ENCODE results near the gene PURB. TPM values are rescaled to one million over a fixed set of nuclear protein-coding genes. Genes with fewer than 3 reads are reported as not detected.

The PURB gene
- total RNA-seq, 1 experiment from 2014 or later = 21.3 TPM

- POLR2A ChIA-PET = interaction anchor here (1.0 to 6.9 kb wide), 20 partner anchors 8 to 392 kb away, joined by 3 to 153 read pairs (median 6); partner anchors contain the start of genes CCM2, DDX56, H2AZ2 and NUDCD3
- TF ChIP-seq, protein P1, sequence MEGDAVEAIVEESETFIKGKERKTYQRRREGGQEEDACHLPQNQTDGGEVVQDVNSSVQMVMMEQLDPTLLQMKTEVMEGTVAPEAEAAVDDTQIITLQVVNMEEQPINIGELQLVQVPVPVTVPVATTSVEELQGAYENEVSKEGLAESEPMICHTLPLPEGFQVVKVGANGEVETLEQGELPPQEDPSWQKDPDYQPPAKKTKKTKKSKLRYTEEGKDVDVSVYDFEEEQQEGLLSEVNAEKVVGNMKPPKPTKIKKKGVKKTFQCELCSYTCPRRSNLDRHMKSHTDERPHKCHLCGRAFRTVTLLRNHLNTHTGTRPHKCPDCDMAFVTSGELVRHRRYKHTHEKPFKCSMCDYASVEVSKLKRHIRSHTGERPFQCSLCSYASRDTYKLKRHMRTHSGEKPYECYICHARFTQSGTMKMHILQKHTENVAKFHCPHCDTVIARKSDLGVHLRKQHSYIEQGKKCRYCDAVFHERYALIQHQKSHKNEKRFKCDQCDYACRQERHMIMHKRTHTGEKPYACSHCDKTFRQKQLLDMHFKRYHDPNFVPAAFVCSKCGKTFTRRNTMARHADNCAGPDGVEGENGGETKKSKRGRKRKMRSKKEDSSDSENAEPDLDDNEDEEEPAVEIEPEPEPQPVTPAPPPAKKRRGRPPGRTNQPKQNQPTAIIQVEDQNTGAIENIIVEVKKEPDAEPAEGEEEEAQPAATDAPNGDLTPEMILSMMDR (IDR thresholded peaks at IDR 0.05; ENCODE audit: unreplicated experiment) = no peak
- Mint-ChIP-seq H3K36me3 (ENCODE audit: insufficient read depth, unreplicated experiment) (peaks cover 41% of the 10 kb centered on the region), H3K27me3 (ENCODE audit: insufficient read depth, unreplicated experiment) (no peaks in the 10 kb centered on the region), H3K4me1 (ENCODE audit: insufficient read depth, unreplicated experiment) (peaks cover 34% of the 10 kb centered on the region), H3K9me3 (ENCODE audit: unreplicated experiment) (no peaks in the 10 kb centered on the region), H3K4me3 (ENCODE audit: unreplicated experiment) (peak overlapping the region; percentile 93), H3K27ac (ENCODE audit: low read depth, unreplicated experiment) (peak overlapping the region; percentile 27)
- BruUV-seq (replicated peaks) = no TSS peak
- peak; percentile 44 for DNase-seq (ENCODE audit: unreplicated experiment)
- intact Hi-C loops (cut with micrococcal nuclease) = loop anchor here (10.0 kb wide), 2 partner anchors 103 to 253 kb away; no protein-coding TSS in a partner anchor
- CTCF ChIA-PET = interaction anchor here (0.6 to 3.8 kb wide), 9 partner anchors 12 to 256 kb away, joined by 3 to 23 read pairs (median 4); no protein-coding TSS in a partner anchor
Observed at GRCh38 chr7:44881610-44882009, 3.7 kb downstream of the PURB start.

GRCh38 chr7:44881066-44881600, 4.2 kb downstream of the PURB start:
- ChIA-PET CTCF (interaction anchor here (0.6 to 3.8 kb wide), 9 partner anchors 11 to 257 kb away, joined by 3 to 23 read pairs (median 4); no protein-coding TSS in a partner anchor), POLR2A (interaction anchor here (1.1 to 6.9 kb wide), 16 partner anchors 8 to 299 kb away, joined by 3 to 153 read pairs (median 10); partner anchors contain the start of genes CCM2, H2AZ2, OGDH and TBRG4)
- TF ChIP-seq, protein P1 (IDR thresholded peaks at IDR 0.05; ENCODE audit: unreplicated experiment) = no peak
- peaks cover 34% of the 10 kb centered on the region for H3K4me1 Mint-ChIP-seq (ENCODE audit: insufficient read depth, unreplicated experiment)
- no peaks in the 10 kb centered on the region for H3K9me3 Mint-ChIP-seq (ENCODE audit: unreplicated experiment)
- no TSS peak for BruUV-seq (replicated peaks)
- intact Hi-C loops (cut with micrococcal nuclease) = loop anchor here (10.0 kb wide), 2 partner anchors 104 to 254 kb away; no protein-coding TSS in a partner anchor
- peak overlapping the region; percentile 27 for H3K27ac Mint-ChIP-seq (ENCODE audit: low read depth, unreplicated experiment)
- H3K4me3 Mint-ChIP-seq (ENCODE audit: unreplicated experiment) = peak overlapping the region; percentile 93
- H3K27me3 Mint-ChIP-seq (ENCODE audit: insufficient read depth, unreplicated experiment) = no peaks in the 10 kb centered on the region
- DNase-seq (ENCODE audit: unreplicated experiment) = no peak
- peaks cover 45% of the 10 kb centered on the region for H3K36me3 Mint-ChIP-seq (ENCODE audit: insufficient read depth, unreplicated experiment)

- CTCF ChIA-PET = interaction anchor here (0.5 to 3.8 kb wide), 6 partner anchors 13 to 256 kb away, joined by 4 to 23 read pairs (median 4); no protein-coding TSS in a partner anchor
- no peak for DNase-seq (ENCODE audit: unreplicated experiment)
- Mint-ChIP-seq H3K4me1 (ENCODE audit: insufficient read depth, unreplicated experiment) (peaks cover 29% of the 10 kb centered on the region), H3K4me3 (ENCODE audit: unreplicated experiment) (peak overlapping the region; percentile 93), H3K36me3 (ENCODE audit: insufficient read depth, unreplicated experiment) (peaks cover 45% of the 10 kb centered on the region), H3K27me3 (ENCODE audit: insufficient read depth, unreplicated experiment) (no peaks in the 10 kb centered on the region), H3K9me3 (ENCODE audit: unreplicated experiment) (no peaks in the 10 kb centered on the region), H3K27ac (ENCODE audit: low read depth, unreplicated experiment) (peak overlapping the region; percentile 27)
- intact Hi-C loops (cut with micrococcal nuclease) = loop anchor here (10.0 kb wide), 2 partner anchors 104 to 254 kb away; no protein-coding TSS in a partner anchor
- POLR2A ChIA-PET = interaction anchor here (0.6 to 6.9 kb wide), 10 partner anchors 13 to 298 kb away, joined by 3 to 153 read pairs (median 22); partner anchors contain the start of genes CCM2, H2AZ2, OGDH and TBRG4
- TF ChIP-seq, protein P1 (IDR thresholded peaks at IDR 0.05; ENCODE audit: unreplicated experiment) = no peak
- no TSS peak for BruUV-seq (replicated peaks)
Observed at GRCh38 chr7:44880317-44881018, 4.9 kb downstream of the PURB start.

DNA sequence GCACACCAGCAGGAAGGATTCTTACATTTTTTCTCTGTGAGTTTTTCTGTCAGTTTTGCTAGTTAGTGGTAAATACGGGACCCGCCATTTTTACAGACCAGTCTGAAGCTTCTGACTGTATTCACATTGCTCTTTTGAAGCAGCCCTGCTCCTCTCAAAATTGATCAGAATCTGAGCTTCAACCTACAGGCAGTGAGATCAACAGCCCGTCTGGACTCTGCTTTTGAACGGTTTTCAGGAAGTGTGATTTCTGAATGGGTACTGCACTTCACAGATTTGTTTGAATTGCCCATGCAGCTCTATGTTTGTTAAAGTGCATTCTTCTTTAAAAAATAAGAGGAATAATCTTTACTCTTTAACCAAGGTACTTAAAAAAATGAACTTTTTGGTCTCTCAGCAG, 8.9 kb downstream of the PURB start:
- intact Hi-C loops (cut with micrococcal nuclease) = no loop called here
- Mint-ChIP-seq H3K4me3 (ENCODE audit: unreplicated experiment) (no peak overlapping the region), H3K27me3 (ENCODE audit: insufficient read depth, unreplicated experiment) (no peaks in the 10 kb centered on the region), H3K4me1 (ENCODE audit: insufficient read depth, unreplicated experiment) (peaks cover 17% of the 10 kb centered on the region), H3K27ac (ENCODE audit: low read depth, unreplicated experiment) (no peak overlapping the region), H3K36me3 (ENCODE audit: insufficient read depth, unreplicated experiment) (peaks cover 33% of the 10 kb centered on the region), H3K9me3 (ENCODE audit: unreplicated experiment) (no peaks in the 10 kb centered on the region)
- ChIA-PET POLR2A (interaction anchor here (1.1 to 1.7 kb wide), 4 partner anchors 9 to 123 kb away, joined by 3 to 7 read pairs (median 4); partner anchors contain the start of genes CCM2 and H2AZ2), CTCF (interaction anchor here (1.0 to 1.6 kb wide), 3 partner anchors 19 to 311 kb away, joined by 3 to 7 read pairs (median 3); no protein-coding TSS in a partner anchor)
- no TSS peak for BruUV-seq (replicated peaks)
- no peak for DNase-seq (ENCODE audit: unreplicated experiment)
- TF ChIP-seq, protein P1 (IDR thresholded peaks at IDR 0.05; ENCODE audit: unreplicated experiment) = no peak
